GM18858 (cell line): ENCODE measurements around the gene HIGD1C.
"Not testable (repeated sequence)": the region's sequence is repeated elsewhere in the genome, so short reads cannot be mapped to it uniquely, and the experiment has no call there.

ENCODE experiments used
- ATAC-seq: cut with Tn5 transposase; IDR thresholded peaks from one replicate; pipeline ENCODE4 v1.9.1; 2021; ENCODE audit not compliant: unreplicated experiment

HIGD1C gene

GRCh38 chr12:50933459-50934124 is 18.8 kb upstream of the HIGD1C start:
- ATAC-seq = no peak

- ATAC-seq = no peak
Measured at GRCh38 chr12:50934371-50934851, 17.9 kb upstream of the HIGD1C start.

GRCh38 chr12:50934981-50935807 is 17.1 kb upstream of the HIGD1C start:
- ATAC-seq = no peak

GRCh38 chr12:50936821-50937530 is 15.4 kb upstream of the HIGD1C start:
- no peak for ATAC-seq

- ATAC-seq = no peak
Measured at GRCh38 chr12:50937653-50938052, 14.7 kb upstream of the HIGD1C start.

GRCh38 chr12:50947933-50948626 is 4.3 kb upstream of the HIGD1C start:
- ATAC-seq = no peak

GRCh38 chr12:50948798-50949197 is 3.5 kb upstream of the HIGD1C start:
- no peak for ATAC-seq

GRCh38 chr12:50949801-50950302 is 2.5 kb upstream of the HIGD1C start:
- no peak for ATAC-seq

GRCh38 chr12:50951112-50951511 is 1.2 kb upstream of the HIGD1C start:
- ATAC-seq = no peak

- no peak for ATAC-seq
Measured at GRCh38 chr12:50953047-50953446, 703 bp downstream of the HIGD1C start.

- ATAC-seq = not testable (repeated sequence)
Measured at GRCh38 chr12:50954789-50955188, 2.4 kb downstream of the HIGD1C start.

GRCh38 chr12:50955288-50955687 is 2.9 kb downstream of the HIGD1C start:
- no peak for ATAC-seq

- no peak for ATAC-seq
Measured at GRCh38 chr12:50955697-50956096, 3.4 kb downstream of the HIGD1C start.

GRCh38 chr12:50960130-50960529 is 7.8 kb downstream of the HIGD1C start:
- no peak for ATAC-seq

GRCh38 chr12:50961708-50962107 is 9.4 kb downstream of the HIGD1C start:
- ATAC-seq = no peak

GRCh38 chr12:50964432-50964831 is 12.1 kb downstream of the HIGD1C start:
- no peak for ATAC-seq

GRCh38 chr12:50971946-50972345 is 19.6 kb downstream of the HIGD1C start:
- no peak for ATAC-seq

- ATAC-seq = no peak
Measured at GRCh38 chr12:50979369-50980052, 27.2 kb downstream of the HIGD1C start.

GRCh38 chr12:50980545-50980944 is 28.2 kb downstream of the HIGD1C start:
- ATAC-seq = no peak
